Inflammatory macrophage (primary cell): ENCODE results near the gene VDR.
"Not testable (repeated sequence)": the region's sequence is repeated elsewhere in the genome, so short reads cannot be mapped to it uniquely, and the experiment has no call there.

ENCODE experiments used
- DNase-seq, 2 donors: peaks; one replicate each; pipeline ENCODE4 v3.0.0-alpha.2; 2020 to 2022

VDR gene

GRCh38 chr12:47812797-47813510, 91.8 kb downstream of the VDR start:
- peak; percentile 72 to 83 for DNase-seq

- DNase-seq: peak; percentile 29 to 67
Measured at GRCh38 chr12:47811581-47812484, 93.0 kb downstream of the VDR start.

DNA sequence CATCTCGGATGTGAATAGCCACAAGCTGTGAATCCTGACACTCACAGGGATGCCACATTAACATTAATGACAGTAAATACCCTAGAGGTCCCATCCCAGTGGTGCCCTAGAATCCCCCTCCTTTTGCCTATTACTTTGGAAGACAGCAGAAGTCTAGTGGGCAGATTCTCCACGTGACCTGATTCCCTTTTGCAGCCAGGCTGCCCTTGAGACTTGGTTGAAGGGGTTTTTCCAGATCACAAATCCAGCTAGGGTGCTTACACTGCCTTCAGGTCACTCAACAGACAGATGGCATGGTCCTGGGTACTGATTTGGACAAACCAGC, 93.8 kb downstream of the VDR start:
- peak in 1 of 2 donors; percentile 40 for DNase-seq

DNA sequence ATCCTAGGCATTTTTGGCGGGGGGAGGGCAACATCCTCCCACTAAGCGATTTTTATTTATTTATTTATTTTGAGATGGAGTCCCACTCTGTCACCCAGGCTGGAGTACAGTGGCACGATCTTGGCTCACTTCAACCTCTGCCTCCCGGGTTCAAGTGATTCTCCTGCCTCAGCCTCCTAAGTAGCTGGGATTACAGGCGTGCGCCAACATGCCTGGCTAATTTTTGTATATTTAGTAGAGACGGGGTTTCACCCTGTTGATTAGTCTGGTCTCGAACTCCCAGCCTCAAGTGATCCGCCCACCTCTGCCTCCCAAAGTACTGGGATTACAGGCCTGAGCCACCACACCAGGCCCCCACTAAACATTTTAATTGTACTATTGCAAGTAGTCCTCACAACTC, 95.3 kb downstream of the VDR start:
- DNase-seq: not testable (repeated sequence)

DNA sequence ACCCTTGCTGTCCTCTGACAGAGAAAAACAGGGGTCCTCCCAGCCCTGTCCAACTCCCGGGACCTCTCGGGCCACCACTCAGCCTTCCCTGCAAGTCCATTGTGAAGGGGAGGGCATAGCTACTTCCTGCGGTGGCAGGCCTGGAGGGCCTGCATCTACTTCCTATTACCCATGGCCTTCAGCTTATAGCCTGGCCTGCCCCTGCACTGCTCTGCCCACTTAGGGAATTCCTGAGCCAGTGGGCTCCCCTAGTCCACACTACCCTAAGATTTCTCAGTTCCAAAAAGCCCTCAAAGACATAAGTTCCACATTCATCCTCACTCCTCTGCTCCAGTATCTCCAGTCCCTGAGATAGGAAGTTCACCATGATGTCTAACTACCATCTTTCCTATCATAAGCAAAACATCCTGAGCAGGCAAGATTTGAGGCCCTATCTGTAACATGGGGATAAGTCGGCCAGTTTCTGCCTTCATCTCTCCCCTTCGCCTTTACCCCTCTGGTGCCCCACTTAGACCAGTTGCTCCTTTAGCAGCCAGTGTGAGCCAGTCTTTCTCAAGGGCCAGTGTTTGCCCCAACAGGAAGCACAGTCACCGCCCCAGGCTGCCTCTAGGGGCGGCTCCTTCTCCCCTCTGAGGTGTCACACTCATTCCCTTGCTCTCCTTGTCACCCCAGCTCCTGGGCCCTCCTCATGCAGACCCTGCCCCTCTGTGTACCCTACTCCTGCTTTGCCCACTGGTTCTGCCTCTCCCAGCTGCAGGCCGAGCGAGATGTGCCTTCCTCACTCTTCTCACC, 96.0 kb downstream of the VDR start:
- peak; percentile 53 to 54 for DNase-seq

GRCh38 chr12:47808050-47808449, 96.7 kb downstream of the VDR start:
- peak in 1 of 2 donors; percentile 52 for DNase-seq

- DNase-seq: no peak
Measured at GRCh38 chr12:47807338-47807737, 97.5 kb downstream of the VDR start.

- DNase-seq: no peak
Measured at GRCh38 chr12:47805417-47805816, 99.4 kb downstream of the VDR start.

DNA sequence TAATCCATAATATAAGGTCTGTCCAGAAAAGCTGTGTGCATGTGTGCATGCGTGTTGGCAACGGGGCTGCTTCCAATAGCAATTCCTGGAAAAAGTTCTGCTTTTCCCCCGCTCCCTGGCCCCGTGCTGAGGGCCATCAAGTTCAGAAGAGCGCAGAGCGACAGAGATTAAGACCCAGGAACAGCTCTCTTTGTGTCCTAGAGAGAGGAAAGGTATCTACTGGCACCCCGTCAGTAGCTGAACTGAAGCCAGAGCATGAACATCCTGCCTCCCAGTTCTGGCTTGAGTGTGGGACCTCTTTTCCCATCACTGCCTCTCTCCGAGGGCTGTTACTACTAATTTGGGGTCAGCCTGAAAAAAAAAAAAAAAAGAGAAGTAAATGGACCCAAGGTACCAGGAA, 100.6 kb downstream of the VDR start:
- no peak for DNase-seq

- DNase-seq: peak; percentile 24 to 43
Measured at GRCh38 chr12:47803191-47803875, 101.5 kb downstream of the VDR start.

DNA sequence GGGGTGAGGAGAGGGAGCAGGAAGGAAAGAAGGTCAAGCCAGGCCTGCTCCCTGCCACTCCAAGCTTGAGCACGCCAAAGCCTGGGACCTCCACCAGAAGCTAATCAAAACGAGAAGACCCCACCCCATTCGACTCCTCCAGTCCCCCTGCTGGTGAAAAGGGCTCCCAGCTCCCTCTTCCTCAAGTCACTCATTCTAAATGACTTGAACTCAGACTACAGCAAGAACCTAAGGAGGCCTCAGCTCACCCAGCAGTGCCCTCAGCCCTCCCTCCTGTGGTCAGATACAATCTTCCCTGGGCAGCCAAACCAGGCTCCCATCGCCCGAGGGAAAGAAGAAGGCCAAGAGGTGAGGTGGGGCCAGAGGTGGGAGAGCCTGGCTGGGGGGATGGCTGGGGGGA, 102.5 kb downstream of the VDR start:
- no peak for DNase-seq

DNA sequence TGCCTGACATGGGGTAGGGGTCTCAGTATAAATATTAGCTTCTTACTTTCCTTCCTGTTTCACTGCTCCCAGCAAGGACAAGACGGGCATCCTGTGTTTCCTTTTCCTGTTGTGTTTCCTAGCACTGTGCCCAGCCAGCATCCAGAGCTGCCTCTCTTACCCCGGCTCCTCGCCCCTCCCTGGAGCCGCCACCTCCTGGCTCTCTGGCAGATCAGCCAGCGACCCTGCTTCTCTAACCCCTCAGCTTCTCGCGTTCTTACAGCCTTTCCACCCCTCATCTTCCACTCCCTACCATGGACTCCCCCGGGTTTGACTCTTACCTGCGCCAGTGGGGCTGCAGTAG, 102.9 kb downstream of the VDR start:
- DNase-seq: no peak

GRCh38 chr12:47801170-47801903, 103.5 kb downstream of the VDR start:
- peak; percentile 64 to 73 for DNase-seq

DNA sequence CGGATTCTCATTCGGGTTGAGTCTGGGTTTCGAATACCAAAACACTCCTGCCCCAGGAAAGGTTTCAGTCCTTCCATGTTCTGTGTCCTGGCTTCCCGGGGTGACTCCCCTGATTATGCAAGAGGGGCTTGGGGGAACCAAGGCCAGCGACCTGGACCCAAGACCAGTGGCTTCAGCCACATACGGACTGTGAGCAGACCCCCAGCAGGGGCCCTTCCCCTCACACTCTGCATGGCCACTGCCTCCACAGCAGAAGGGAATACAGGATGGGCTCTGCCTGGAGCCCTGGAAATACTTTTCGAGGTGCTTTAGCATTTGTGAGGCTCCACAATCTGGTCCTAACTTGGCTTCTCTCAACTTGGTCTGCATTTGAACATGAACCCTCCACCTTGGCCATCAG, 104.2 kb downstream of the VDR start:
- DNase-seq: no peak

DNA sequence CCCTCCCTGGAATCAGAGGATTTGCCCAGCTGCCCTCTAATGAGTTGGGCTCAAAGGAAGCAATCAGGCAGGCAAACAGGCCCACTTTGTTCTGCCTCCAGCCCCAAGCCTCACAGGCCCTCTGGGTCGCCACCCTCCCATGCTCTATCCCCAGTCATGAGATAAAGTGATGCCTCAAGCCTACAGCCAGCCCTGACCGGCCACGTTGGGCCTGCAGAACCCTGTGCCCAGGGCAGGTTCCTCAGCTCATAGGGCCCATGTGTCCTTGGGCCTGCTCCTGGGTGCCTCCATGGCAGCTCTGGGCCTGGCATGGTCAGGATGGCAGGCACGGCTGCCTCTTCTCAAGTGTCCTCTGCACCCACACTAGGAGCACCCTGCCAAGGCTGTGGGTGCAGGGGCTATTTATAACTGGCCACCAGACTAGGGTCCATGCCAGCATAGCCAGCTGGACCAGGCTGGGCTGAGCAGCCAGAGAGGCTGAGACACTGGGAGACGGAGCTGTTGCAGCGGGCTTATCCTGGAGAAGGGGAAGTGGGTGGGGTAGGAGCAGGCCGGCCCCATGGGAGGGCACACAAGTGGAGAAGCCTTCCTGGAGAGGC, 105.3 kb downstream of the VDR start:
- DNase-seq: peak; percentile 32 to 55

GRCh38 chr12:47798382-47798948, 106.3 kb downstream of the VDR start:
- no peak for DNase-seq

- no peak for DNase-seq
Measured at GRCh38 chr12:47797441-47797840, 107.4 kb downstream of the VDR start.

GRCh38 chr12:47795814-47796411, 108.9 kb downstream of the VDR start:
- DNase-seq: no peak

GRCh38 chr12:47795121-47795813, 109.5 kb downstream of the VDR start:
- DNase-seq: no peak

GRCh38 chr12:47794679-47795078, 110.1 kb downstream of the VDR start:
- DNase-seq: no peak
